Mucosa of rectum (tissue), 2 donors: Measurements from ENCODE around the gene FOXD2.

Source experiments
- H3K27ac ChIP-seq, 2 donors: one replicate each; pipeline ENCODE4 v1.7.0; 2013; ENCODE audit warnings: inconsistent platforms in 2 of 2, low read depth in 2 of 2, low read length in 2 of 2
- H3K27me3 ChIP-seq, 2 donors: one replicate each; pipeline ENCODE4 v1.7.0; 2013; ENCODE audit warnings: low read length in 2 of 2; ENCODE audit not compliant: control insufficient read depth in 2 of 2, insufficient read depth in 2 of 2
- H3K36me3 ChIP-seq, 2 donors: one replicate each; pipeline ENCODE4 v1.7.0; 2013; ENCODE audit warnings: low read length in 2 of 2; ENCODE audit not compliant: control insufficient read depth in 2 of 2, insufficient read depth in 2 of 2
- H3K4me1 ChIP-seq, 2 donors: one replicate each; pipeline ENCODE4 v1.7.0; 2013; ENCODE audit warnings: low read length in 2 of 2, mild to moderate bottlenecking in 1 of 2; ENCODE audit not compliant: control insufficient read depth in 2 of 2, insufficient read depth in 2 of 2
- H3K4me3 ChIP-seq, 2 donors: one replicate each; pipeline ENCODE4 v1.7.0; 2013; ENCODE audit warnings: low read length in 2 of 2
- H3K9ac ChIP-seq, 2 donors: one replicate each; pipeline ENCODE4 v1.7.0; 2013; ENCODE audit warnings: low read length in 2 of 2, low read depth in 1 of 2, mild to moderate bottlenecking in 1 of 2
- H3K9me3 ChIP-seq, 2 donors: one replicate each; pipeline ENCODE4 v1.7.0; 2013; ENCODE audit warnings: low read length in 2 of 2; ENCODE audit not compliant: control insufficient read depth in 2 of 2
- donor health status: healthy.
- donor health status: Normal muscosa, but diverticular disease.

Gene FOXD2

DNA sequence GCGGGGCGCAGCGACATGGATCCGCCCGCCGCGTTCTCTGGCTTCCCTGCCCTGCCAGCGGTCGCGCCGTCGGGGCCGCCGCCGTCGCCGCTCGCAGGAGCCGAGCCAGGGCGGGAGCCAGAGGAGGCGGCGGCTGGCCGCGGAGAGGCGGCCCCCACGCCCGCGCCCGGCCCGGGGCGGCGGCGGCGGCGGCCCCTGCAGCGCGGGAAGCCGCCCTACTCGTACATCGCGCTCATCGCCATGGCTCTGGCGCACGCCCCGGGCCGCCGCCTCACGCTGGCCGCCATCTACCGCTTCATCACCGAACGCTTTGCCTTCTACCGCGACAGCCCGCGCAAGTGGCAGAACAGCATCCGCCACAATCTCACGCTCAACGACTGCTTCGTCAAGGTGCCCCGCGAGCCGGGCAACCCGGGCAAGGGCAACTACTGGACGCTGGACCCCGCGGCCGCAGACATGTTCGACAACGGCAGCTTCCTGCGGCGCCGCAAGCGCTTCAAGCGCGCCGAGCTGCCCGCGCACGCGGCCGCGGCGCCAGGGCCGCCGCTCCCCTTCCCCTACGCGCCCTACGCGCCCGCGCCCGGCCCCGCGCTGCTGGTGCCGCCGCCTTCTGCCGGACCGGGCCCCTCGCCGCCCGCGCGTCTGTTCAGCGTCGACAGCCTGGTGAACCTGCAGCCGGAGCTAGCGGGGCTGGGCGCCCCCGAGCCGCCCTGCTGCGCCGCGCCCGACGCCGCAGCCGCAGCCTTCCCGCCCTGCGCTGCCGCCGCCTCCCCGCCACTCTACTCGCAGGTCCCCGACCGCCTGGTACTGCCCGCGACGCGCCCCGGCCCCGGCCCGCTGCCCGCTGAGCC, 21.3 kb upstream of the FOXD2 start:
- H3K4me3 ChIP-seq = peak overlapping the region; percentile 31 to 33
- H3K27ac ChIP-seq = no peak overlapping the region
- no peak overlapping the region for H3K9ac ChIP-seq
- peaks cover 0 to 4% of the 10 kb centered on the region in 2 donors for H3K27me3 ChIP-seq
- no peaks in the 10 kb centered on the region for H3K36me3 ChIP-seq
- H3K4me1 ChIP-seq = no peaks in the 10 kb centered on the region
- H3K9me3 ChIP-seq = no peaks in the 10 kb centered on the region

GRCh38 chr1:47417170-47418044, 20.4 kb upstream of the FOXD2 start:
- Histone ChIP-seq H3K9me3 (no peaks in the 10 kb centered on the region), H3K4me1 (no peaks in the 10 kb centered on the region), H3K4me3 (no peak overlapping the region), H3K36me3 (no peaks in the 10 kb centered on the region), H3K27me3 (peaks cover 0 to 4% of the 10 kb centered on the region in 2 donors), H3K27ac (no peak overlapping the region), H3K9ac (no peak overlapping the region)

GRCh38 chr1:47418122-47418521, 19.7 kb upstream of the FOXD2 start:
- Histone ChIP-seq H3K27me3 (peaks cover 0 to 4% of the 10 kb centered on the region in 2 donors), H3K36me3 (no peaks in the 10 kb centered on the region)

GRCh38 chr1:47418681-47419325, 19.0 kb upstream of the FOXD2 start:
- Histone ChIP-seq H3K9me3 (no peaks in the 10 kb centered on the region), H3K27me3 (peaks cover 0 to 4% of the 10 kb centered on the region in 2 donors), H3K36me3 (no peaks in the 10 kb centered on the region), H3K4me1 (no peaks in the 10 kb centered on the region), H3K27ac (no peak overlapping the region), H3K4me3 (no peak overlapping the region), H3K9ac (no peak overlapping the region)

More at GRCh38 chr1:47418122-47418521, 19.7 kb upstream of the FOXD2 start:
- Histone ChIP-seq H3K9me3 (no peaks in the 10 kb centered on the region), H3K4me1 (no peaks in the 10 kb centered on the region), H3K27ac (no peak overlapping the region), H3K4me3 (no peak overlapping the region), H3K9ac (no peak overlapping the region)

GRCh38 chr1:47420547-47420946, 17.3 kb upstream of the FOXD2 start:
- no peak overlapping the region for H3K9ac ChIP-seq
- H3K9me3 ChIP-seq = no peaks in the 10 kb centered on the region
- H3K4me1 ChIP-seq = no peaks in the 10 kb centered on the region
- no peak overlapping the region for H3K4me3 ChIP-seq
- no peaks in the 10 kb centered on the region for H3K36me3 ChIP-seq
- peaks cover 0 to 4% of the 10 kb centered on the region in 2 donors for H3K27me3 ChIP-seq
- no peak overlapping the region for H3K27ac ChIP-seq

DNA sequence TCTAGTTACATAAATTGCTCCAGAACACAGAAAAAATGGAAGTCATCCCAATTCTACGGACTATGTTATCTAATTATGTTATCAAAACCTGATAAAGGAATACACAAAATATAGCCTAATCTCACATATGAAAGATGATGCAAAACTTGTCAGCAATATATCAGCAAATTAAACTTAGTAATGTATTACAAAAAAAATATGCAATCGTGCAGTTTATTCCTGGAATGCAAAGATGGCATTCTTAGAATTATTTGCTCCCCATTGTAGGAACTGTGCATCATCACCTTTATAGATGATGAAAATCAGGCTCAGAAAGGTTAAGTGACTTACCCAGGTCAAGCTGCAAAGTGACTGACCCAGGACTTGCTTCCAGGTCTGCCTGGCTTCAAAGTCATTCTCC, 14.0 kb upstream of the FOXD2 start:
- Histone ChIP-seq H3K27ac (no peak overlapping the region), H3K9me3 (no peaks in the 10 kb centered on the region), H3K9ac (no peak overlapping the region), H3K4me1 (no peaks in the 10 kb centered on the region), H3K36me3 (no peaks in the 10 kb centered on the region), H3K27me3 (no peaks in the 10 kb centered on the region), H3K4me3 (no peak overlapping the region)

DNA sequence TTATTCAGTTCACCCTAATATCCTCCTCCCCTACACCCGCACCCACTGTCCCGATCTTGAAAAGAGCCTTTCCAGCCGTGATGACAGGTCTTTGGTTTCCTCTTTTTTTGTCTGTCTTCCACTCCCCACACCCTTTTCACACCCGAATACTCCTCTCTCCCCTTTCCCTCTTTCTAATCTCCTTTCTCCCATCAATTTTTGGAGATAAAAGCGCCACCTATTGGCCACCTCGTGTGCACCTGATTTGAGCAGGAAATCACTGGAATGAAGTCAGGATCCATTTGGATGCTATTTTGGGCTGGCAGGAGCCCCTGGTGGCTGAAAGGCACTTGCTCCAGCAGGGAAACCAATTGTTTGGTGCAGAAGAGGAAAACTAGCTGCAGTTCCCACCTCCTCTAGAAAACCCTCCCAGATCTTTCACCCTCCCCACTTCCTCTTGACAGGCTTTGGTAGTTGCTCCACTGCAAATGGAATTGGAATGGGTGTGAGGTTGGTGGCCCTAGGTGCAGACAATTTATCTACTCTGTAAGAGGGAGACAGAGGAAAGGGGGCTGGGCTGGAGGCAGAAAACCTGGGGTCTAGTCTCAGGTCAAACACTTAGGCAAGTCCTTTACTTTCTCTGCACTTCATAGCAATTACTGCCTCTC, 13.4 kb upstream of the FOXD2 start:
- H3K36me3 ChIP-seq = no peaks in the 10 kb centered on the region
- no peak overlapping the region for H3K27ac ChIP-seq
- no peaks in the 10 kb centered on the region for H3K4me1 ChIP-seq
- H3K4me3 ChIP-seq = no peak overlapping the region
- no peak overlapping the region for H3K9ac ChIP-seq
- H3K27me3 ChIP-seq = no peaks in the 10 kb centered on the region
- H3K9me3 ChIP-seq = no peaks in the 10 kb centered on the region

GRCh38 chr1:47431534-47431933, 6.3 kb upstream of the FOXD2 start:
- peaks cover 30 to 34% of the 10 kb centered on the region in 2 donors for H3K4me1 ChIP-seq
- peaks cover 0 to 6% of the 10 kb centered on the region in 2 donors for H3K36me3 ChIP-seq
- H3K9ac ChIP-seq = no peak overlapping the region

GRCh38 chr1:47432071-47433036, 5.5 kb upstream of the FOXD2 start:
- peaks cover 0 to 10% of the 10 kb centered on the region in 2 donors for H3K27me3 ChIP-seq

More at GRCh38 chr1:47431534-47431933, 6.3 kb upstream of the FOXD2 start:
- Histone ChIP-seq H3K27me3 (peaks cover 0 to 10% of the 10 kb centered on the region in 2 donors), H3K4me3 (no peak overlapping the region), H3K9me3 (no peaks in the 10 kb centered on the region), H3K27ac (no peak overlapping the region)

More at GRCh38 chr1:47432071-47433036, 5.5 kb upstream of the FOXD2 start:
- Histone ChIP-seq H3K36me3 (peaks cover 0 to 6% of the 10 kb centered on the region in 2 donors), H3K9me3 (no peaks in the 10 kb centered on the region), H3K27ac (peak overlapping the region; percentile 78), H3K4me1 (peaks cover 33 to 38% of the 10 kb centered on the region in 2 donors), H3K9ac (peak overlapping the region; percentile 52 to 72), H3K4me3 (peak overlapping the region; percentile 86 to 87)
